Fibroblast of peridontal ligament (primary cell): ENCODE measurements around the gene ELMOD3.
"Not testable (repeated sequence)": the region's sequence is repeated elsewhere in the genome, so short reads cannot be mapped to it uniquely, and the experiment has no call there.

Experiments
- DNase-seq: peaks from one replicate; pipeline ENCODE4 v3.0.0-alpha.2; 2010; ENCODE audit errors: extremely low read depth

The ELMOD3 gene

GRCh38 chr2:85427300-85427835 lies 72.8 kb downstream of the ELMOD3 start:
- no peak for DNase-seq

DNA sequence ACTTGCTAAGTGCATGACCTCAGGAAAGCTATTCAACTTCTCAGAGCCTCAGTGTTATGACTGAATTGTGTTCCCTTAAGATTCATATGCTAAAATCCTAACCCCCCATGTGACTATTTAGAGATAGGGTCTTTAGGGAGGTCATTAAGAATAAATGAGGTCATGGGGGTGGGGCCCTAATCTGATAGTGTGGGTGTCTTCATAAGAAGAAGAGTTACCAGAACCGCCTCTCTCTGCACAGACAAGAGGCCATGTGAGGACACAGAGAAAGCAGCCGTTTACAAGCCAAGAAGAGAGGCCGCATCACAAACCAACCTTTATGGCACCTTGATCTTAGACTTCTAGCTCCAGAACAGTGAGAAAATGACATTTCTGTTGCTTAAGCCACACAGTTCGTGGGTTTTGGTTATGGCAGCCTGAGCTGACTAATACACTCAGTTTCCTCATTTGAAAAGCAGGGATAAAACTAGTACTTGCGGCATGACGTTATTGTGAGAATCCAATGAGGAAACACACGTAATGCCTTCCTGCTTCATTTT lies 73.8 kb downstream of the ELMOD3 start:
- peak; percentile 27 for DNase-seq

- DNase-seq: no peak
These were observed 74.8 kb downstream of the ELMOD3 start for GRCh38 chr2:85429213-85429923.

DNA sequence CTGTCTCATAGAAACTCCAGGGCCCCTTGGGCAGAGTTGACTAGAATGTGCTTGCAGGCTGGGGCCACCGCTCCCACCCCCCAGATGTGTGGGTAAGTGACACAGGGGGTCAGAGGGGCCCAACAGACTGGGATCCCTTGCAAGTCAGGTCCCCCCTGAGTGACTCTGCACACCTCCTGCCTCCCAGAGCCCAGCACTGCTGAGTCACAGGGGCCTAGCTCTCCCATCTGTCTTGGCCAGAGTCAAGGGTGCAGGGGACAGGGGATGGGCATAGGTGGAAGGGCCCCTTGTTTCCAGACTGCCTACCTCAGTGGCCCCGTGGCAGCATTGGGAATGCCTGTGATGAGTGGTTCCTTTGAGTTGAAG lies 75.3 kb downstream of the ELMOD3 start:
- no peak for DNase-seq

- DNase-seq: no peak
These were observed 76.4 kb downstream of the ELMOD3 start for GRCh38 chr2:85430752-85431569.

GRCh38 chr2:85431570-85432205 lies 77.1 kb downstream of the ELMOD3 start:
- DNase-seq: no peak

DNA sequence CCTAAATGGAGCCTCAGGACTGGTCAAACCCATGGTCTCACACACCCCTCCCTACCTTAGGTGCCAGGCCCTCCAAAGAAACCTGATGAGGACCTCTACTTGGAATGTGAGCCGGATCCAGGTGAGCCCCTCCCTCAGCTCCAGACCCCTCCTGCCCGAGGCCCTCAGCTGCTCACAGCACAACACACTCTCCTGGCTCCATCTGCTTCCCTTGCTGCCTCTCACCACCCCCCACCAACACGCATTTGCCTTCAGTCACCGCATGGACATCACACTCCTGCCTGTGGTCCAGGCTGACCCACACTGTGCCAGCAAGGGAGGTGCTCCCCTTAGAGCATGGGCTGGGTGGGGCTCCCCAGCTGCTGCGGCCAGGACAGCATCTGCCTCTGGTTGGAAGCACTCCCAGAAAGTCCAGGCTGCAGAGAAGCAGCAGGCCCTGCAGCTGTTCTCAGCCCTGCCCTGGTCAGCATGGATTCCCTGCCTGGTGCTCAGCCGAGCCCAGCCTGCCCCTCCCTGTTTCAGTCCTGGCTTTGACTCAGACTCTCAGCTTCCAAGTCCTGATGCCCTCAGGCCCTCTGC lies 79.0 kb downstream of the ELMOD3 start:
- DNase-seq: peak; percentile 96

- DNase-seq: no peak
These were observed 80.1 kb downstream of the ELMOD3 start for GRCh38 chr2:85434696-85435095.

DNA sequence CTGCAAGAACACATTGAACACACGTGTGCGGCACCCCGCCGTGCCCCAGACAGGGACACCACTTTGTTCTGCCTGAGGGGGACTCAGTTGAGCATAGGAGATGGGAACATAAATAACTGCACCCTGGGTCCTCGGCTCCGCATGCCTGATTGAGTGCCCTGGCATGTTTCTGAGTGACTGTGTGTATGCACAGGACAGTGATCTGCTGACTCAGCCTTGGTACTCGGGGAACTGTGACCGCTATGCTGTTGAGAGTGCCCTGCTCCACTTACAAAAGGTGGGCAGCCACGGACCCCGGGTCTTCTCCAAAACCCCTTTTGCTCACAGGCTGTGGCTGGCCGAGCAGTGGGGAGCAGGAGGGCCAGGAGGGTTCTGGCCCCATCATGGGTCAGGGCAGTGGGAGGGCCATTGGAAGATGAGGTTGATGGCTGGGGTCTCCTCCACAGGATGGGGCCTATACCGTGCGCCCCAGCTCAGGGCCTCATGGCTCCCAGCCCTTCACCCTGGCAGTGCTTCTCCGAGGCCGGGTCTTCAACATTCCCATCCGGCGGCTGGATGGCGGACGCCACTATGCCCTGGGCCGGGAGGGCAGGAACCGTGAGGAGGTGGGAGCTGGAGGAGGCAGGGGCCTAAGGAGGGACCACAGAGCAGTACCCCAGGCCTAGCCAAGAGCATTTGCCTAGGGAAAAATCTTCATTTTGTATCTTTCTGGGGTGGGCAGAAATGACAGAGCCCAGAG lies 80.8 kb downstream of the ELMOD3 start:
- no peak for DNase-seq

DNA sequence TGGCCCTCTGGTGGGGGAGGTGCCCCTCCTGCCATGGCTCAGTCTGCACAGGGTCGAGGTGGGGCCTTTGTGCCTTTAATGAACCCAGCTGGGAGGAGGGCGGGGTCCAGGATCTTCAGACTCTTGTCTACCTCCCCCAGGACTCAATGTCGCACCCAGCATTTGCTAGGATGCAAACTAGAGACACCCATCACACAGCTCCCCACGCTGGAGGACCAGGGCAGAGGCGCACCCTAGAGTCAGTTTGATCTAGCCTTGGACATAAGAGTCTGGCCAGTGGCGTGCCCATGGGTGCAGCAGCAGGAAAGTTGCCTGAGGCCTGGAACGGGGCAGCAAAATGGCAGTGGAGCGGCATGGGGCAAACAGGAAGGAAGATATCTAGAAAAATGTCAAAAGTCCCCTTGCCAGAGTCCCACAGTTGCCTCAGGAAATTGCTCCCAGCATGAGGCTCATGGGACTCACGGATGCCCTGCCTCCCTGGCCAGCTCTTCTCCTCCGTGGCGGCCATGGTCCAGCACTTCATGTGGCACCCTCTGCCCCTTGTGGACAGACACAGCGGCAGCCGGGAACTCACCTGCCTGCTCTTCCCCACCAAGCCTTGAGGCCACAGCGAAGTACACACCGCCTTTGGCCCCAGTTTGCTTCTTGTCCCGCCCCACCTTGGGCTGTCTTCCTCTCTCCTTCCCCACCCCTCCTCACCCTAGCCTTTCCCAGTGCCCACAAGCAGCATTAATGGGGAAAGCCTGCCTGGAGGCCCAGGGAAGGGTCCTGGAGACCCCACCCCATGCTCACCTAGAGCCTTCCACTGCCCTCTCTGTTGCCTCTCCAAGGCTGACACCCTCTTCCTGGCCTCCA lies 81.6 kb downstream of the ELMOD3 start:
- DNase-seq: no peak

- DNase-seq: no peak
These were observed 82.4 kb downstream of the ELMOD3 start for GRCh38 chr2:85436836-85437487.

- peak; percentile 77 for DNase-seq
These were observed 83.1 kb downstream of the ELMOD3 start for GRCh38 chr2:85437488-85438200.

DNA sequence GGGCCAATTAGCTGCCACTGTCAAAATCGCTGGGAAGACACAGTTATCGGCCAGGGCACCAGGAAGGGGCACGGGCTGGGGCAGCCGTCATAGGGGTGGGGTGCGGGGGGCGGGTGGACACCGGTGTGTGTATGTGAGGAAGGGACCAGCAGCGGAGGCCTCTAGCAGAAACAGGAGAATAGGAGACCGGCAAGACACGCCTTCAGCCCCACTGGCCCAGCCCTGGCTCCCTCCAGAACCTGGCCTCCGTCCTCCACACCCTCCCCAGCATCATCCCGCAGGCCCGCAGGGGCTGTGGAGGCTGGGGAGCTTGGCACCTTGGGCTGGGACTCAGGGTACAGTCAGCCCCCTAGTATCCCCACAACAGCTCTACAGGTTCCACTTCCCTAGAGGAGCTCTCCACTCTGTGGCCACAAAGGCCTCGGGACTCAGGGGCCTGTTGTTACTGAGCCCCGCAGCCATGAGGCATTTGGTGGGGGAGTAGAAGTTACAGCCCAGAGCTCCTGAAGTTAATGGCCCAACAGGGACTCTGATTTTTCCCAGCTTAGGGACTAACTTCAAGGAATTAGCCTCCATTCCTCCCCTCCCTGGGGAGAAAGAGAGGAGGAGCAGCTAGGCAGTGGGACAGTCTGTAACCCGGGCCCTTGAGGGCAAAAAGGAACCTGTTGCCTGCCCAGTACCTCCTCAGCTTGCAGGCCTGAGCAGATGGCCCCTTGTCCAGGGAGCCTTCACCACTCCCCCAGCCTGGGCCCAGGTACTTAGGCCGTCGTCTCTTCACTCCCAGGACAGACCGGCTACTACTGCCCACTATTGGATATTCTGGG lies 83.8 kb downstream of the ELMOD3 start:
- no peak for DNase-seq

- DNase-seq: no peak
These were observed 84.5 kb downstream of the ELMOD3 start for GRCh38 chr2:85439025-85439472.

DNA sequence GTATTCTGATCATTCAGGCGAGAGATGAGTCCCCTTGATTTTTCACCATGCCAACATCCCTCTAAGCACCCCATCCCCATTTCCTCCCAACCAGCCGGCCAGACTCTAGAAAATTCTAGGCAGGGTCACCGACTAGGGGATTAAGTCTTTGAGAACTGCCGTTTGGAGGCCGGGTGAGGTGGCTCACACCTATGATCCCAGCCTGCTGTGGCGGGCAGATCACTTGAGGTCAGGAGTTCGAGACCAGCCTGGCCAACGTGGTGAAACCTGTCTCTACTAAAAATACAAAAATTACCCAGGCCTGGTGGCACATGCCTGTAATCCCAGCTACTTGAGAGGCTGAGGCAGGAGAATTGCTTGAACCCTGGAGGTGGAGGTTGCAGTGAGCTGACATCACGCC lies 85.0 kb downstream of the ELMOD3 start:
- not testable (repeated sequence) for DNase-seq

- DNase-seq: no peak
These were observed 85.4 kb downstream of the ELMOD3 start for GRCh38 chr2:85439986-85440385.

GRCh38 chr2:85440729-85441128 lies 86.2 kb downstream of the ELMOD3 start:
- no peak for DNase-seq
